ENCODE measurements around the gene SMIM23.

SMIM23 gene

GRCh38 chr5:171835066-171835465 lies 49.4 kb downstream of the SMIM23 start:
- Histone ChIP-seq H3K4me1 (ENCODE audit: control insufficient read depth, insufficient read depth, low read length, poor library complexity, severe bottlenecking) (no peaks in the 10 kb centered on the region), H3K4me3 (ENCODE audit: extremely low read depth, insufficient read depth, low read length, poor library complexity, severe bottlenecking) (no peak overlapping the region), H3K27ac (ENCODE audit: low read depth, low read length, severe bottlenecking) (no peak overlapping the region), H3K36me3 (ENCODE audit: control insufficient read depth, insufficient read depth, low read length) (no peaks in the 10 kb centered on the region), H3K9me3 (ENCODE audit: control insufficient read depth, low read length) (peaks cover 7% of the 10 kb centered on the region)
- WGBS, 2 experiments (ENCODE audit: insufficient coverage in 2 of 2): 44 to 92% methylated on average over 3 to 4 of the region's 7 CpGs

- H3K4me1 ChIP-seq (ENCODE audit: control insufficient read depth, insufficient read depth, low read length, poor library complexity, severe bottlenecking): no peaks in the 10 kb centered on the region
These were observed 51.9 kb downstream of the SMIM23 start for GRCh38 chr5:171837522-171837921.

GRCh38 chr5:171838066-171838465 lies 52.4 kb downstream of the SMIM23 start:
- no peak overlapping the region for H3K27ac ChIP-seq (ENCODE audit: low read depth, low read length, severe bottlenecking)
- 77 to 85% methylated on average over 6 to 11 of the region's 12 CpGs for WGBS, 2 experiments (ENCODE audit: insufficient coverage in 2 of 2)
- H3K36me3 ChIP-seq (ENCODE audit: control insufficient read depth, insufficient read depth, low read length): no peaks in the 10 kb centered on the region

More at GRCh38 chr5:171837522-171837921, 51.9 kb downstream of the SMIM23 start:
- Histone ChIP-seq H3K9me3 (ENCODE audit: control insufficient read depth, low read length) (peaks cover 7% of the 10 kb centered on the region), H3K36me3 (ENCODE audit: control insufficient read depth, insufficient read depth, low read length) (no peaks in the 10 kb centered on the region), H3K27ac (ENCODE audit: low read depth, low read length, severe bottlenecking) (no peak overlapping the region), H3K4me3 (ENCODE audit: extremely low read depth, insufficient read depth, low read length, poor library complexity, severe bottlenecking) (no peak overlapping the region)

GRCh38 chr5:171839112-171839511 lies 53.5 kb downstream of the SMIM23 start:
- Histone ChIP-seq H3K27ac (ENCODE audit: low read depth, low read length, severe bottlenecking) (no peak overlapping the region), H3K4me1 (ENCODE audit: control insufficient read depth, insufficient read depth, low read length, poor library complexity, severe bottlenecking) (no peaks in the 10 kb centered on the region), H3K4me3 (ENCODE audit: extremely low read depth, insufficient read depth, low read length, poor library complexity, severe bottlenecking) (no peak overlapping the region), H3K36me3 (ENCODE audit: control insufficient read depth, insufficient read depth, low read length) (no peaks in the 10 kb centered on the region), H3K9me3 (ENCODE audit: control insufficient read depth, low read length) (no peaks in the 10 kb centered on the region)
- 86% methylated on average over 1 of the region's 2 CpGs; no CpG with 5 or more reads in 1 of the 2 experiments for WGBS, 2 experiments (ENCODE audit: insufficient coverage in 2 of 2)

More at GRCh38 chr5:171838066-171838465, 52.4 kb downstream of the SMIM23 start:
- no peak overlapping the region for H3K4me3 ChIP-seq (ENCODE audit: extremely low read depth, insufficient read depth, low read length, poor library complexity, severe bottlenecking)
- peaks cover 3% of the 10 kb centered on the region for H3K9me3 ChIP-seq (ENCODE audit: control insufficient read depth, low read length)
- H3K4me1 ChIP-seq (ENCODE audit: control insufficient read depth, insufficient read depth, low read length, poor library complexity, severe bottlenecking): no peaks in the 10 kb centered on the region

GRCh38 chr5:171840066-171840465 lies 54.4 kb downstream of the SMIM23 start:
- H3K4me1 ChIP-seq (ENCODE audit: control insufficient read depth, insufficient read depth, low read length, poor library complexity, severe bottlenecking): no peaks in the 10 kb centered on the region
- H3K27ac ChIP-seq (ENCODE audit: low read depth, low read length, severe bottlenecking): no peak overlapping the region
- 50% methylated on average over 2 of the region's 2 CpGs for WGBS, 2 experiments (ENCODE audit: insufficient coverage in 2 of 2)
- H3K4me3 ChIP-seq (ENCODE audit: extremely low read depth, insufficient read depth, low read length, poor library complexity, severe bottlenecking): no peak overlapping the region
- H3K9me3 ChIP-seq (ENCODE audit: control insufficient read depth, low read length): no peaks in the 10 kb centered on the region
- H3K36me3 ChIP-seq (ENCODE audit: control insufficient read depth, insufficient read depth, low read length): no peaks in the 10 kb centered on the region
